Omental fat pad (tissue), 4 donors: ENCODE data around the gene CWC15. TPM values are rescaled to one million over a fixed set of nuclear protein-coding genes. Genes with fewer than 3 reads are reported as not detected.

ENCODE experiments used
- ATAC-seq: fragments of 150-250 bp; one replicate; pipeline ENCODE4 v1.9.1; 2016; ENCODE audit warnings: mild to moderate bottlenecking, moderate library complexity; ENCODE audit not compliant: low FRiP score
- DNase-seq: peaks from one replicate; pipeline ENCODE4 v3.0.0-alpha.2; 2019; ENCODE audit warnings: low spot score
- CTCF ChIP-seq, 3 donors: fragments of 450-650 bp; IDR thresholded peaks; one replicate each; pipeline ENCODE4 v1.5.1; 2016 to 2017; ENCODE audit warnings: antibody characterized with exemption in 3 of 3, mild to moderate bottlenecking in 3 of 3, moderate library complexity in 2 of 3
- total RNA-seq, 4 donors: library from RNA; depleted of rRNA; stranded (reverse); fragments of >200 nt; gene quantifications; one replicate each; pipeline ENCODE4 v1.1.0, GENCODE V29; 2016

Gene CWC15
- total RNA-seq, 4 donors from 2014 or later = 33.0 to 51.1 (median 42.0) TPM

GRCh38 chr11:94912806-94913205 lies 60.5 kb downstream of the CWC15 start:
- no peak for ATAC-seq
- TF ChIP-seq CTCF (IDR thresholded peaks at IDR 0.05) = no peak
- DNase-seq = no peak

Other genes with a start within 250 kb of the CWC15 start
- 10 to 100 TPM; 32.0 to 67.6 (median 56.8) TPM for gene AMOTL1, start 205.2 kb downstream of the CWC15 start, total RNA-seq
- gene KDM4D, start 153 bp upstream of the CWC15 start, total RNA-seq = under 1 TPM; 0.24 to 0.93 (median 0.69) TPM
- gene KDM4E, start 51.7 kb upstream of the CWC15 start, total RNA-seq = not detected
- gene KDM4F, start 75.9 kb upstream of the CWC15 start, total RNA-seq = not detected
- 10 to 100 TPM; 22.5 to 32.9 (median 25.6) TPM for gene SRSF8, start 93.4 kb upstream of the CWC15 start, total RNA-seq
- gene ENDOD1, start 116.3 kb upstream of the CWC15 start, total RNA-seq = 10 to 100 TPM; 18.2 to 59.1 (median 27.3) TPM